Raji (cell line): ENCODE measurements around the gene EP300.

Experiments used
- POLR2A ChIP-seq: IDR thresholded peaks from 2 replicates; pipeline ENCODE4 v1.6.1; 2011; ENCODE audit warnings: low read depth, low read length, control low read depth; ENCODE audit not compliant: insufficient read depth

The EP300 gene

DNA sequence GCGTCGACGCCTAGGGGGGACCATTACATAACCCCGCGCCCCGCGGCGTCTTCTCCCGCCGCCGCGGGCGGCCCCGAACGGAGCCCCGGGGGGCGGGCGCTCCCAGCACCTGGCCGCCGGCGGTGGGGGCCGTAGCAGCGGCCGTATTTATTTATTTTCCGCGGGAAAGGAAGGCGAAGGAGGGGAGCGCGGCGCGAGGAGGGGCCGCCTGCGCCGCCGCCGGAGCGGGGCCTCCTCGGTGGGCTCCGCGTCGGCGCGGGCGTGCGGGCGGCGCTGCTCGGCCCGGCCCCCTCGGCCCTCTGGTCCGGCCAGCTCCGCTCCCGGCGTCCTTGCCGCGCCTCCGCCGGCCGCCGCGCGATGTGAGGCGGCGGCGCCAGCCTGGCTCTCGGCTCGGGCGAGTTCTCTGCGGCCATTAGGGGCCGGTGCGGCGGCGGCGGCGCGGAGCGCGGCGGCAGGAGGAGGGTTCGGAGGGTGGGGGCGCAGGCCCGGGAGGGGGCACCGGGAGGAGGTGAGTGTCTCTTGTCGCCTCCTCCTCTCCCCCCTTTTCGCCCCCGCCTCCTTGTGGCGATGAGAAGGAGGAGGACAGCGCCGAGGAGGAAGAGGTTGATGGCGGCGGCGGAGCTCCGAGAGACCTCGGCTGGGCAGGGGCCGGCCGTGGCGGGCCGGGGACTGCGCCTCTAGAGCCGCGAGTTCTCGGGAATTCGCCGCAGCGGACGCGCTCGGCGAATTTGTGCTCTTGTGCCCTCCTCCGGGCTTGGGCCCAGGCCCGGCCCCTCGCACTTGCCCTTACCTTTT lies at the start of gene EP300:
Gene EP300 (plus strand): TSS at position 570 of the 795 bp plus-strand sequence. CDS start 413 bp downstream, outside the sequence.
- peak; percentile 58 for TF ChIP-seq POLR2A

DNA sequence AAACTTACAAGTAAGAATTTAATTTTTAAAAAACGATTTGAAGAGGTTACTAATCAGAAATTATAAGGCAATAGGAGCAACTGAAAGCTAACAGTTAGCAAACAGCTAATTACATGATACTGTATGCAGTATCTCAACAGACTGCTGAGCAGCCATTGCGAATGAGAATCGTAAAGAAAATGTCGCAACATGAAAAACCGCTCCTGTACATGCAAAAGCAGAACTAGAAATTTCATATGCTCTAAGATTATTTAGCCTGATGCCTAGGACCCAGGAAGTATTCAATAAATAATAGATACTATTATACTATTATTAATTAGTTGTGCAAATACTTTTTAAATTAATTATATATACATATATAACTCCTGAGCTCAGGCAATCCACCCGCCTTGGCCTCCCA lies 48.7 kb upstream of the EP300 start:
- no peak for TF ChIP-seq POLR2A

DNA sequence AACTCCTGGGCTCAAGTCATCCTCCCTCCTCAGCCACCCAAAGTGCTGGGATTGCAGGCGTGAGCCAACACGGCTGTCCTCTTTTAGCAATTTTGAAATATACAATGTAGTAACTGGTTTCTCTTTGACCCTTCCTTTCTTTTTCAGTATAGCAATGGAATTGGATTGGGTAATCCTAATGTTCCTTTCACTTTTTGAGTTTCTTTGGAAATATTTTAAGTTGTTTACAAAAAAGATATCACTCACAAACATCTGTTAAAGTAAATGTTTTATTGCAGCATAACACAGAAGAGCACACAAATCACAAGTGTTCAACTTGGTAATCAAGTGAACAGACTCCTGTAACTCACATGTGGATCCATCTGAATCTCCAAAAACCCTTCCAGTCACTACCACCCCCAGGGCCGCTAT lies 44.6 kb upstream of the EP300 start:
- TF ChIP-seq POLR2A, result no peak

DNA sequence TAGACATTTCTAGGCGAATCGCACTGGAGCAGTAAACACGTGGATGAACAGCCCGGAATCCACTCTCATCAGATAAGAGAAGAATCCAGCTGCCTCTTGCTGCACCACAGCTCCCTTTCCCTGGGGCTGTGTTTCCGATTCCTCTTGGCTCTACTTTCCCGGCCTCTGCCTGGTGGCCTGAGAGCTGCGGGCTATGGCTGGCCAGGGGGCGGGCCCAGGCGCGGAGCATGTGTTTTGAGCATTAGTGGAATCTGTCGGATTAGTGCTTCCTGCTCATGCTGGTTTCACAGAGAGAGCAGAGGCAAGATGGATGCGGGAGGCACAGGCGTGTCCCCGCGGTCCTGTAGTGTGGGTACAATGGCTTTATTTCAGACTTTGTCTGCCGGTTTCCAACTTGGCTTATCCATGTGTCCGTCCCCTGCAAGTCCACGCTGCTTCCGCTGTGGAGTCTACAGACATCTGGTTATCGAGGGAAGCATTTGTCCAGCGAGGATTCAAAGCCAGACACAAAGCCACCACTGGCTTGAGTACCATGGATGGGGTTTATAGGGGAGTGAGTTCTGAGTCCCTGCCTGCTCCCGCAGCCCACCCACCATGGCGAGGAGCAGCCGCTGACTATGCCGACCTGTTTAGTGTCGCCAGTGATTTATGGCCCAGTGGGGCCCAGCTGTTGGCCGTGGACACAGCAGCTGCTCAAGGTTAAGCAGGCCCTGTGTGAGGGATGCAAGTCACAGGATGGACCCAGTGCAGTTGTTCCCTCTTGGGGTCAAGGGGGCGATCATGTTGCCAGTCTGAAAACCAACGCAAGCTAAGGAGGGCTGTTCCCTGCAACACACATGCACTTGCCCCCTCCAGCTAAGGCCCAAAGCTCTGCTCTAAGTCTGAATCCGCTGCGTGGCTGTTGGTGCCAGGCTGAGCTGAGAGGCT lies 43.3 kb upstream of the EP300 start:
- TF ChIP-seq POLR2A, result no peak

DNA sequence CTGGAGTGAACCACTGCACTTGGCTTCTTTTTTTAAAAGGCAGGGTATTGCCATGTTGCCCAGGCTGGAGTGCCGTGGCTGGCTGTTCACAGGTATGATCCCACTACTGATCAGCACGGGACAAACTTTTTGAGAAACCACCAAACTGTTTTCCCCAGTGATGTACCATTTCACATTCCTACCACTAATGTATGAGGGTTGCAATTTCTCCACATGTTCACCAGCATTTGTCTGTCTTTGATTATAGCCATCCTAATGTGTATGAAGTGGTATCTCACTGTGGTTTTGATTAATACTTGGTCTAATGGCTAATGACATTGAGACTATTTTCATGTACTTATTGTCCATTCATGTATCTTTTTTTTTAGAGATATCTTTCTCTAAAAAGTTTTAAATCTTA lies 41.5 kb upstream of the EP300 start:
- no peak for TF ChIP-seq POLR2A

DNA sequence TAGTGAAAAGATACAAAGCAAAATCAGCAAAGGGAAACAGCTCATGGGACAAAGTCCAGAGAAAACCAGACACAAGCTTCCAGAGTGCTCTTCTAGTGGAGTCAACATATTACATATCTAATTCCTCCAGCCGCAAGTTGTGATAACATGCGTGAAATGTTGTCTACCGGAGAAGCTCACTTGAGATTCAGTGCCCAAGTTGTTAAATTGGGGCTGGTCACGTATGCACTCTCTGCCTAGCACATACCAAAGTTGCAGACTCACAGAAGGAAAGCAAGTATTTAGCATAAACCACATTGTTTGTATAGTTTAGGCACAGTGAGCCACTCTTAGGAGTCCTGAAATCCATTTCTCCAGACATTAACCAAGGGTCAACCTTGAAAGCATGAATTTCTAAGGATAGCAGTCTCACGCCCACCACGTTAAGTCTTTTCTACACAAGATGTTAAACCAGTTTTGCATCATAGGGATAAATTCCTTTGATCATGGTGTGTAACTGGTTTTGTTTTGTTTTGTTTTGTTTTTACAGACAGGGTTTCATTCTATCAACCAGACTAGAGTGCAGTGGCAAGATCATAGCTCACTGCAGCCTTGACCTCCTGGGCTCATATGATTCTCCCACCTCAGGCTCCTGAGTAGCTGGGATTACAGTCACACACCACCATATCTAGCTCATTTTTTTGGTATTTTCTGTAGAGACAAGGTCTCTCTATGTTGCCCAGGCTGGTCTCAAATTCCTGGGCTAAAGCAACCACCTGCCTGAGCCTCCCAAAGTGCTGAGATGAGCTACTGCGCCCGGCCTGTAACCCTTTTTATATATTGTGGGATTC lies 39.5 kb upstream of the EP300 start:
- no peak for TF ChIP-seq POLR2A

DNA sequence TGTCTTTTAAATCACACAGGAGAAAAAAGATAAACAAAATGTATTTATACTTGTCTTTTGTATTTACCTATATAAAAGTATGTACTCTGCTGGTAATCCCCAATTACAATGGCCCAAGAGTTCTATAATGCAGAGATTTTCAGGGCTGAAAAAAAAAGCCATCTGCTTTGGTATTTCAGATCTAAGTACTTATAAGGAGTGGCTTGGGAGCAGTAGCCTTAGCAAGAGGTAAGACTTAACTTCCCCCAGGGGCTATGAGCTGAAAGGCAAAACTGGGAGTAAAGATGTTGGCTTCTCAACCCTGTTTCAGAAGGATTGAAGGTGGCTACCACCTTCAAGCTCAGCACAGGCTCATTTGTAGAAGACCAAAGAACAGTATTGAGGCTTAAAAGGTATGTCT lies 35.3 kb upstream of the EP300 start:
- no peak for TF ChIP-seq POLR2A

DNA sequence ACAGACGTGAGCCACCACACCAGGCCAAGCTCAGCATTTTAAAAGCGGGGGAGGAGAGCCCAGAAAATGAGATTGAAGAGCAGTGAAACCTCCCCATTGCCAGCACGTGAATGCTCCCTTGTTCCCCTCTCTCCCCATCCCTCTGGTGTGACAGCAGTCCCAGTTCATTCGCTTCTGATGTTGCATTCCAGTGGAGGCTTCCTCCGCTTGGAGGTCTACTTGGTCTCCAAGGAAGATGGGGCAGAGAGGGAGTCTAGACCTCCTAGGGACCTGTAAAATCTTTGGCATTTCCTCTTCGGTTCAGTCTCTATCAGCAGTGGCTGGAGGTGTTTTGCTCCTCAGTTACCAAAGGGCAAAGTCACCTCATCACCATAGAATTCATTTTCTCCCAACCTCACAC lies 30.2 kb upstream of the EP300 start:
- TF ChIP-seq POLR2A, result no peak

DNA sequence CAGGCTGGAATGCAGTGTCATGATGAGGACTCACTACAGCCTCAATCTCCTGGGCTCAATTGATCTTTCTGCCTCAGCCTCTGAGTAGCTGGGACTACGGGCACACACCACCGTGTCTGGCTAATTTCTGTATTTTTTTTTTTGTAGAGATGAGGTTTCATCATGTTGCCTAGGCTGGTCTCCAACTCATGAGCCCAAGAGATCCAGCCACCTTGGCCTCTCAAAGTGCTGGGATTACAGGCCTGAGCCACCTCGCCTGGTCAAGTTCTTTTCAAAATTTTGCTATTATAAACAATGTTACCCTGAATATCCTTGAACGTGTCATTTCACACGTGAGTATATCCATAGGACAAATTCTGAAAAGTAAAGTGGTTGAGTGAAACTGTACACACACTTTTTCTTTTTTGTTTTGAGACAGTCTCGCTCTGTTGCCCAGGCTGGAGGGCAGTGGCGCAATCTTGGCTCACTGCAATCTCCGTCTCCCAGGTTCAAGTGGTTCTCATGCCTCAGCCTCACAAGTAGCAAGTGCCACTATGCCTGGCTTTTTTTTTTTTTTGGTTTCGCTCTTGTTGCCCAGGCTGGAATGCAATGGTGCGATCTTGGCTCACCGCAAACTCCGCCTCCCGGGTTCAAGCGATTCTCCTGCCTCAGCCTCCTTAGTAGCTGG lies 21.6 kb upstream of the EP300 start:
- TF ChIP-seq POLR2A, result no peak

DNA sequence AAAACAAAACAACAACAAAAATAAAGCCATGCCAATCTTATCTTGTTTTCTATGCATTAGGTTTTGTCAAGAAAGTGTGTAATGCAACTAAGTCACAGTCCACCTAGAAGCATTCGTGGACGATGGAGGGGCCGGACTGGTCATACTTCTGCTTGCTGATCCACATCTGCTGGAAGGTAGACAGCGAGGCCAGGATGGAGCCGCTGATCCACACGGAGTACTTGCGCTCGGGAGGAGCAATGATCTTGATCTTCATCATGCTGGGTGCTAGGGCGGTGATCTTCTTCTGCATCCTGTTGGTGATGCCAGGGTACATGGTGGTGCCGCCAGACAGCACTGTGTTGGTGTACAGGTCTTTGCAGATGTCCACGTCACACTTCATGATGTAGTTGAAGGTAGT lies 18.3 kb upstream of the EP300 start:
- TF ChIP-seq POLR2A, result no peak

DNA sequence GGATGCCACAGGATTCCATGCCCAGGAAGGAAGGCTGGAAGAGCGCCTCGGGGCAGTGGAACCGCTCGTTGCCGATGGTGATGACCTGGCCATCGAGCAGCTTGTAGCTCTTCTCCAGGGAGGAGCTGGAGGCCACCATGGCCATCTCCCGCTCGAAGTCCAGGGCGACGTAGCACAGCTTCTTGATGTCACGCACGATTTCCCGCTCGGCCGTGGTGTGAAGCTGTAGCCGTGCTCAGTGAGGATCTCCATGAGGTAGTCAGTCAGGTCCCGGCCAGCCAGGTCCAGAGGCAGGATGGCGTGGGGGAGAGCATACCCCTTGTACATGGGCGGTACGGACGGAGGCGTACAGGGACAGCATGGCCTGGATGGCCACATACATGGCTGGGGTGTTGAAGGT lies 17.9 kb upstream of the EP300 start:
- no peak for TF ChIP-seq POLR2A

DNA sequence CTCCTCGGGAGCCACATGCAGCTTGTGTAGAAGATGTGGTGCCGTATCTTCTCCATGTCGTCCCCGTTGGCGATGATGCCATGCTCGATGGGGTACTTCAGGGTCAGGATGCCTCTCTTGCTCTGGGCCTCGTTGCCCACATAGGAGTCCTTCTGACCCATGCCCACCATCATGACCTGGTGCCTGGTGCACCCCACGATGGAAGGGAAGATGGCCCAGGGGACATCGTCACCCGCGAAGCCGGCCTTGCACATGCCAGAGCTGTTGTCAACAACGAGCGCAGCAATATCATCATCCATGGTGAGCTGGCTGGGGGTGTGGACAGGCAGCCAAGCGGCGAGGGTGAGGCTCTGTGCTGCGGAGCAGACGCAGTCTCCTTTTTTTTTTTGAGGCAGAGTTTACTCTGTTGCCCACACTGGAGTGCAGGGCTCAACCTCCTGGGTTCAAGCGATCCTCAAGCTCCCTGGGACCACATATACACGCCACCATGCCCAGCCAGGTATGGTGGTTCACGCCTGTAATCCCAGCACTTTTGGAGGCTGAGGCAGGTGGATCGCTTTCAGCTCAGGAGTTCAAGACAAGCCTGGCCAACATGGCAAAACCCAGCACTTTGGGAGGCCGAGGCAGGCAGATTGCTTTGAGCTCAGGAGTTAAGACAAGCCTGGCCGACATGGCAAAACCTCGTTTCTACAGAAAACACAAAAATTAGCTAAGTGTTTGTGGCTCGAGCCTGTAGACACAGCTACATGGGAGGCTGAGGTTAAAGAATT lies 17.3 kb upstream of the EP300 start:
- no peak for TF ChIP-seq POLR2A

DNA sequence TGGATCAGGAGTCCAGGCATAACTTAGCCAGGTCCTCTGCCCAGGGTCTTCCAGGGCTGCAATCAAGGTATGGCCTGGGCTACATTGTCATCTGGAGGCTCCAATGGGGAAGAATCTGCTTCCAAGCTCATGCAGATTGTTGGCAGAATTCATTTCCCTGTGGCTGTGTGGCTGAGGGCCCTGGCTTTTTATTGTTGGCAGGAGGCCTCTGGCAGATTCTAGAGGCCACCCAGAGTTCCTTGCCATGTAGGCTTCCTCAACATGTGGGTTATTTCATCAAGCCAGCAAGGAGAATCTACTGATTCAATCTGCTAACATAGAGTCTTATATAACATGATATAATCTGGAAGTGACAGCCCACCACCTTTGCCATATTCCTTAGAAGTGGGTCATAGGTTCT lies 16.4 kb upstream of the EP300 start:
- no peak for TF ChIP-seq POLR2A

DNA sequence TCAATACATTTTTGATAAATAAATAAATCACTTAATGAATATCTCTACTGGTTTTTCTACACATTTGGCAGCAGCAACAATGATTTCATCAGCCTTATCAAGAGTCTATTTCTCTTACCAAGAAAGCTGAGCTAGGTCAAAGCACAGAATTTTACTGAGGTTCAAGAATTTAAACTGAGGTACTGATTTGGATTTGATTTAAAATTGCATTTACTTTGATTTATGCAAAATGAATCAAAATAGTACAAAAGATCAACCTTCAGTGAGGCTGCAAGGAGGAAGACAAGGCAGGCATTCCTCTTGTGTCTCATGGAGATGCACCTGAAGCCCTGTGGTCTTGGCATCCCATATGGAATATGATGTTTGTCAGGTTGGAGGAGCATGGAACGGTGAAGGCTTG lies 15.5 kb upstream of the EP300 start:
- no peak for TF ChIP-seq POLR2A
